AG09309 (cell line): ENCODE data around the gene ITGA11.

Source experiments
- DNase-seq: peaks from one replicate; pipeline ENCODE4 v3.0.0-alpha.2; 2010; ENCODE audit warnings: low read depth
- H3K4me3 ChIP-seq: 2 replicates; pipeline ENCODE4 v1.5.1; 2011; ENCODE audit warnings: mild to moderate bottlenecking, low read depth, low read length, moderate library complexity; ENCODE audit not compliant: control insufficient read depth
- TF ChIP-seq, protein P1 (sequence below): IDR thresholded peaks from 2 replicates; pipeline ENCODE4 v1.5.1; 2011; ENCODE audit warnings: mild to moderate bottlenecking, low read depth, low read length, inconsistent platforms; ENCODE audit not compliant: insufficient read depth, control insufficient read depth; ENCODE audit errors: missing control alignments

The ITGA11 gene

GRCh38 chr15:68447976-68448755, 16.2 kb upstream of the ITGA11 start:
- no peak for DNase-seq
- TF ChIP-seq, protein P1, sequence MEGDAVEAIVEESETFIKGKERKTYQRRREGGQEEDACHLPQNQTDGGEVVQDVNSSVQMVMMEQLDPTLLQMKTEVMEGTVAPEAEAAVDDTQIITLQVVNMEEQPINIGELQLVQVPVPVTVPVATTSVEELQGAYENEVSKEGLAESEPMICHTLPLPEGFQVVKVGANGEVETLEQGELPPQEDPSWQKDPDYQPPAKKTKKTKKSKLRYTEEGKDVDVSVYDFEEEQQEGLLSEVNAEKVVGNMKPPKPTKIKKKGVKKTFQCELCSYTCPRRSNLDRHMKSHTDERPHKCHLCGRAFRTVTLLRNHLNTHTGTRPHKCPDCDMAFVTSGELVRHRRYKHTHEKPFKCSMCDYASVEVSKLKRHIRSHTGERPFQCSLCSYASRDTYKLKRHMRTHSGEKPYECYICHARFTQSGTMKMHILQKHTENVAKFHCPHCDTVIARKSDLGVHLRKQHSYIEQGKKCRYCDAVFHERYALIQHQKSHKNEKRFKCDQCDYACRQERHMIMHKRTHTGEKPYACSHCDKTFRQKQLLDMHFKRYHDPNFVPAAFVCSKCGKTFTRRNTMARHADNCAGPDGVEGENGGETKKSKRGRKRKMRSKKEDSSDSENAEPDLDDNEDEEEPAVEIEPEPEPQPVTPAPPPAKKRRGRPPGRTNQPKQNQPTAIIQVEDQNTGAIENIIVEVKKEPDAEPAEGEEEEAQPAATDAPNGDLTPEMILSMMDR, result no peak
- H3K4me3 ChIP-seq, result no peak overlapping the region

GRCh38 chr15:68447209-68447608, 15.2 kb upstream of the ITGA11 start:
- H3K4me3 ChIP-seq, result no peak overlapping the region
- no peak for DNase-seq
- TF ChIP-seq, protein P1, result no peak

DNA sequence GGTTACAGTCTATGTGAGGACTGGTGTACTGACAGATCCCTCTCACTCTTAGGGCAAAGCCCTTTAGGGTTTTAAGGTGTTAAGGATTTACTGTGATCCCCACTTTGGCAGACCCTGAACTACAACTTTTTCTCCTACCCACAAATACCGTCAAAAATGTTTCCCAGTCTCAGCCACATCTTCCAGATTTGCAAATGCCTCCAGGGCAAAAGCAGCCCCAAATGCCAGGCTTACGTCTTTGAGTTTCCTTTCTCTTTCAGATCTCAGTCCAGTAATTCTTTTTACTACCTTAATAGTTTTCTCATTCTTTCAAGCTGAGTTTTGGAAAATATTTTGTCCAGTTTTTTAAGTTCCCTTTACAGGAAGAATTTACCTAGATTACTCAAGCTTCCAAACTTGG, 13.4 kb upstream of the ITGA11 start:
- TF ChIP-seq, protein P1, result no peak
- no peak for DNase-seq
- no peak overlapping the region for H3K4me3 ChIP-seq

DNA sequence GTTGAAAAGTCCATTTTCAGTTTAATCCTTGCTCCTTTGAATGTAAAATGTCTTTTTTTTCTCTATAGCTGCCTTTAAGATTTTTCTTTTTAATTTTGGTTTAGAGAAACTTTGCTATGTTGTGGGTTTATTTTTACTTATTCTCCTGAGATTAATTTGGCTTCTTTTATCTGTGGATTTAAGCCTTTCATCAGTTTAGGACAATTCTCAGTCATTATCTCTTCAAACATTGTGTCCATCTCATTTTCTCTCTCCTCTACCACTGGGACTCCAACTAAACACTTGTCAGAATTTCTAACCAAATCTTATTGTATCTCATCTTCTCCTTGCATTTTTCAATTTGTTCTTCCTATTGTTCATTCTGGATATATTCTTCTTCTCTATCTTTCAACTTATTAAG, 12.4 kb upstream of the ITGA11 start:
- TF ChIP-seq, protein P1, result no peak
- no peak overlapping the region for H3K4me3 ChIP-seq
- no peak for DNase-seq

- no peak for DNase-seq
- H3K4me3 ChIP-seq, result no peak overlapping the region
Observed at GRCh38 chr15:68442903-68443302, 10.9 kb upstream of the ITGA11 start.

GRCh38 chr15:68442041-68442440, 10.1 kb upstream of the ITGA11 start:
- no peak overlapping the region for H3K4me3 ChIP-seq
- TF ChIP-seq, protein P1, result no peak
- no peak for DNase-seq

More at GRCh38 chr15:68442903-68443302, 10.9 kb upstream of the ITGA11 start:
- TF ChIP-seq, protein P1, result no peak
